HuH-7.5 (cell line): ENCODE measurements around the gene GRIK1.

Experiments used
- DNase-seq: peaks from one replicate; pipeline ENCODE4 v3.0.0; 2011; ENCODE audit warnings: low spot score

The GRIK1 gene

GRCh38 chr21:29827647-29828046 is 112.1 kb downstream of the GRIK1 start:
- DNase-seq: no peak

GRCh38 chr21:29827236-29827635 is 112.6 kb downstream of the GRIK1 start:
- no peak for DNase-seq

GRCh38 chr21:29826386-29826785 is 113.4 kb downstream of the GRIK1 start:
- no peak for DNase-seq

DNA sequence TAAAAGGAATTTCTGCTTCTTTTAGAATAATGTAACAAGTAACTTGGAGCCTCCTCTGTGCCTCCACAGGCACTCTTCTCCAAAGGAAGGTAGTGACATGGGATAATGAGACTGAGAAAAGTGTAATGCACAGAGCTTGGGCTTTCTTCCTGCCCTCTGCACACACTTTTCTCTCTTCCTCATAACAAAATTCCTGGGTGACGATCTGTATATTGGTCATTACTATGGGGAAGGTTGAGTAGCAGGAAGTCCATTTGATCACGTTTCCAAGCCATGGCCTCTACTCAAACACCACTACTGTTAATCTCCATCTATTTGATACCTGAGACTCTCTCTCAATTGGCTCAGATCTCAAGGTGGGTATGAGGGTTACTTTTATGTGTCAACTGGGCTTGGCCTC is 113.9 kb downstream of the GRIK1 start:
- DNase-seq: no peak

DNA sequence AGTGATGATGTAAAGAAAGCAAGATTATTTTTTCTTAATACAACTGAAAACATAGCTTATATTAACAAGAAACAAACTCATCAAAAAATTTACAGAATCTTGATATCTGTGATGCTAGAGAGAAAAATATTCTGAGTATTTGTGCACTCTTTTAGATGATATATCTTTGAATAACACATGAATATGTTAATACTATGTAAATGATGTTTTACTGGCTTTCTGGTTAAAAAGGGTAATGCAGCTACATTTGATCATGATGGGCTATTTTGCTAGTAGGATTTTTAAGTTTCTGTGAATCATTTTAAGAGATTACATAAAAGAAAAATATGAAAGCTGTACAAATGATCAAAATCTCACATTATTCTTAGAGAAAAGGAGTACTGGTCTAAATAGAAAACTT is 114.5 kb downstream of the GRIK1 start:
- no peak for DNase-seq

DNA sequence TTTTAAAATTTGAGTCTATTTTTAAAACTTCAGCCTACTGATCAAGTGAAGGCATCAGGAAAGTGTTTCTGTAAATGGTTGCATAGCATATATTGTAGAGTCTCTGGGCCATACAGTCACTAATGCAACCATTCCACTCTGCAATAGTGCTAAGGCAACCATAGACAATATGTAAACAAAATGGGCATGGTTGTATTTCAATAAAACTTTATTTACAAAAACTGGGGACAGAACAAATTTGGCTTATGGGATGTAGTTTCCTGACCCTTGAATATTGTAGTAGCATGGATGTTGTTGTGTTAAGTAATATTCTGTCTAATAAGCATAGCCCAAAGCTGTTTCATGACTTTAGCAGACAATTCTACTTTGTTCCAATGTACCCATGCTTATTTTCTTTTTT is 117.7 kb downstream of the GRIK1 start:
- DNase-seq: no peak

DNA sequence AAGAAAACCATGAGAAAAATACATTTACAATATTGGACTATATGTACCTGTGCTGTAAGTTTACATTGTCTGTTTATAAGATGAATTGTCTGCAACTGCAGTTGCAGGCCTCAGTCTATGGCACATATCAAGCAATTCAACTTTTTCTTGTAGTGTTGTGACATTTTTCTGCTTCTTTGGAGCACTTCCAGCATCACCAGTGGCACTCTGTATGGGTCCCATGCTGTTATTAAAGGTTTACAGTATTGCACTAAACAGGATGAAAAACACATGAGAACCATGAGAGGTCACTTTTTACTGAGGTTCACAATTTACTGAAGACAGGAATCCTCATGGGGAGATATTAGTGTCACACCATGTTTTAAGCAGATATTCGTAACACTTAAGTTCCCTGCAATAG is 118.6 kb downstream of the GRIK1 start:
- no peak for DNase-seq

DNA sequence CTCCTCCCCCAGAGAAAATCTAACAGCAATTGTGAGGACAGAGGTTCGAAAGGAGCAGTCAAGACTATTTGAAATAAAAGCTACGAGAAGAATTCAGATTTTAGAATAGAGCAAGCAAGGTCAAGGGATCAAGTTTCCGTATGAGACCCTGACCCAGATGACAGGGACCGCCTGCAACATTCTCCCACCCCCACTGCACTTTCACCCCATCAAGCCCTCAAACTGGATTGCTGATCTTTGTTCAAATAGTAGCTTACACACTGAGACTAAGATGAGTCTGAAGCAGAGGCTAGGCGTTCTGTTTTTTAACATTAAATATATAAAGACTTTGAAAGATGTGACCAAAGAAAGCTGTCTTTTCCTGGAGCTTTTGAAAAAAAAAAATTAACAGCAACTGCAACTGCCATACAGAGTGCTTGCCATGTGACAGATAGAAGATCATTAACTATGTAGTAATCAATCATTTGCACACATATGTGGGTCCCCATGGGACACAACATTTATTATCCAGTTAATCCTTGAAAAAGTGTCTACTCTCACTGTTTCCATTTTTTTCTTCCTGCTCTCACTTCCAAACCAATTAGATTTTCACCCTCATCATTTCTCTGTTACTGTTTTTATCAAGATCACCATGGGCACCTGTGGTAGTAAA is 120.0 kb downstream of the GRIK1 start:
- no peak for DNase-seq

DNA sequence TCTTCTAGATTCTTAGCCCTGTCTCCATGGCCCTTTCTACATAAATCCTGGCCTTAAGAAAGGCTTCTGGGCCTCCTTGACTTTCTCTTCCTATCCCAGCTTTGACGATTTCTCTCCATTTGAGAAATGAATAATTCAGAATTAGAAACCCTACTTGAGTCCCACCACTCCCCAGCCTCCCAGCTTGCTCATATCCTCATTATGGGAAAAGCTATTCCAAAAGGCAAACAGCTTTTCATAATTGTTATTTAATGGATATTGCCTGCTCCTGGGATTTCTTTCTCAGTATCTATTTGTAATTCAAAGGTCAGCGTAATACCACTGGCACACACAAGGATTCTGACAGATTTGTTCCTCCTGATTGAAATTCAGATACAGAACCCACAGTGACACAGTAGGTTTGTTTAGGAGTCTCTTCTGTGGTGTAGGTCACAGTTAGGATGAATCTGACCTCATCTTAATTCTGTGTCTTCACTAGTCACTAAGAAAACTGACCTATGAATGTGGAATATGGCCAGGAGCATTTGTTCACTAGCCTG is 121.3 kb downstream of the GRIK1 start:
- no peak for DNase-seq

GRCh38 chr21:29817450-29817849 is 122.3 kb downstream of the GRIK1 start:
- DNase-seq: no peak

DNA sequence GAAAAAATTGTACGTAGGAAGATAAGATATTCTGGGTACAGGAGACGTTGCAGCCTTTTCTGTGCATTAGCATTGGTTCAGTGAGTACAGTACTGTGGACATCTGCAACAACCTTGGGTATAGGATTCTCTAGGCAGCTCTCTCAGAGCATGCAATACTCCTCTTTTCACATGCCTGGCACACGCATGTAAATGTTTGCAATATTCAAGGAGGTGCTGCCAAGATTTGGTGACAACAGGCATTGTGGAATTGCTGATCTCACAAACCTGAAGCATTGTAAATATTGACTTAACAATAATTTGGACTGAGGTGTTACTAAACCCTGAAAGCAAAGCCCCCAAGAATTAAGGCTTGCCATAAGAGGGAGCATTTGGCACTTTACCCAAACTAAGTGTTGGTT is 126.8 kb downstream of the GRIK1 start:
- DNase-seq: no peak

DNA sequence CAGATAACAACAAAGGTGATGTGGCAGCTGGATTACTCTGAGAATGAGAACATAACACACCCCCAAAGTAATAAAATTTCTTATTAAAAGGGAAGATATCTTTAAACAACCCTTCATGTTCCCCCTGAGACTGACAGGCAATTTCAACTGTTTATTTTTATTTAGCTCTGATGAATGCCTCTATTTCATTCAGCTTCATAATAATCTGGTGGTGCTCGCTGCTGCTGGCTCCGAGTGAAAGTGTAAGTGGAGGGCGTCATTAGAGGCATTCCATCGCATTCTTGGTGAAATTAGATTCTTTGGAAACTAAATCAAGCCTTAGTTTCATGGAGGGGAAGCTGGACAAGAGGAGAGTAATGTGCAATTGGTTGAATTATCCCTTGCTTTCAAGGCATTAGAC is 128.9 kb downstream of the GRIK1 start:
- DNase-seq: no peak

DNA sequence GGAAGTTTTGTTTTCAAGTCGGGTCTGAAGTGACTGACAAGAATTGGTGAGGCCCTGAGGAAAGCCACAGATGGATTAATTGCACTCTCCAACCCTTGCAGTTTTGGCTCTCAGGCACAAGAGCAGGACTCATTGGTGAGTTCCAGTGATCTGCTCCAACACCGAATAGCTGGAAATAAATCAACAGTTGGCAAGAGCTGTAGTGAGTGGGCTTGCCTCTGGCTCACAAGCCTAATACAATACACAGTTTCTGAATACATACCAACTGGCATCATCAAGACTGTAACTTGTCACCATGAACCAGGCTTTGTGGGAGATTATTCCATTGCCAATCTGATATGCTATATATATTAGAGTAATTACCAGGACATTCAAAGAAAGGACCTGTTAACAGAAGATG is 131.6 kb downstream of the GRIK1 start:
- no peak for DNase-seq

- DNase-seq: no peak
Observed at GRCh38 chr21:29805105-29805504, 134.7 kb downstream of the GRIK1 start.

DNA sequence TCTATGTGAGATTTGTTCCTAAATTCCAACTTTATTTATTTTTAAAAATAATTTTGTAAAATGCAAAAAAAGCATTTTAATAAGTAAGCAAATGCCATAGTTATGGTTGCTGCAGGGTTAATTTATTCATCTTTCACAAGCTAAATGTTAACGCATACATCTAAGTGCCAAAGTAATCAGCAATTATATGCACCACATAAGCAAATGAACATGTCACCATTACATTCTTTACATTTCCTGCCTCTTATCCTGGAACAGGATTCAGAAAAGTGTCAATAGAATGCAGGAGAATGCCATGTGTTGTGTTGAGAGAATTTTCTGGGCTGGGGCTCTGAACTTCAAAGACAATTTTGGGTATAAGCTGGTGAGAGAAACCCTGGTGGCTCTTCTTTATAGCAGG is 136.6 kb downstream of the GRIK1 start:
- no peak for DNase-seq

GRCh38 chr21:29801122-29801521 is 138.7 kb downstream of the GRIK1 start:
- no peak for DNase-seq

GRCh38 chr21:29800056-29800455 is 139.7 kb downstream of the GRIK1 start:
- no peak for DNase-seq

GRCh38 chr21:29798840-29799239 is 141.0 kb downstream of the GRIK1 start:
- DNase-seq: no peak

- DNase-seq: no peak
Observed at GRCh38 chr21:29797155-29797554, 142.6 kb downstream of the GRIK1 start.

- DNase-seq: no peak
Observed at GRCh38 chr21:29793712-29794111, 146.1 kb downstream of the GRIK1 start.

GRCh38 chr21:29789393-29789792 is 150.4 kb downstream of the GRIK1 start:
- DNase-seq: no peak

DNA sequence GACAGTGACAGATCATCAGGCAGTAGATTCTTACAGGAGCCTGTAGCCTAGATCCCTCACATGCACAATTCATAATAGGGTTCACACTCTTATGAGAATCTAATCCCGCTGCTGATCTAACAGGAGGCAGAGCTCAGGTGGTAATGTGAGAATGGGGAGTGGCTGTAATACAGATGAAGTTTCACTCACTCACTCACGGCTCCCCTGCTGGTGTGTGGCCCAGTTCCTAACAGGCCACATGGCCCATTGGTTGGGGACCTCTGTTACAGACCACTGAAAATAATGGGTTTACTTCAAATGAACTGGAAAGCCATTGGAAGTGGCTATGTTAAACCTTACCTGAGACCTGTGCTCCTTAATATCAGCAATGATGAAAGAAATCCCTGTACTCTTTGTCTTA is 151.0 kb downstream of the GRIK1 start:
- DNase-seq: no peak

DNA sequence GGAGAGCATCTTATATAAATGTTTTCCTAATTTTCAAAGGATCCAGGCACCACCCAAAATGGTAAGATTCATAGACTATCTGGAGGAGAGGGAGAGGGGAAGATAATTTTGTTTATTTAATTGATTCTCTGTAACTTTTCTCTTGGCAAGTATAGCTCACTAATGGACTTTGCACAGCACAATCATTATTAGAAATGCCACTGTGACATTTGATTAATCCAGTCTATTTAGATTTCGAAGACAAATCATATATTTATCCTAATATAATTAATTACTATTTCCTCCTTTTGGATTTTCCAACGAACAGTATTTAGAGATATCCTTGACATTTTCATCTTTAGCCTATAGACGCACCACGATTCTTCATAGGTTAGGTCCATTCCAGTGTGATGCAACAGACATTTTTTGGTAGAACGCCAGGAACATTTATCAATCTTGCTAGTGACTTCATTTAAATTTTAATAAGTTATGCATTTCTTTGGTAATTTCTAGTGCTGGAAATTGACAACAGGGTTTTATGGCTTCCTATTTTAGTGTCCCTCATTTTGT is 152.4 kb downstream of the GRIK1 start:
- DNase-seq: no peak
